Adrenal gland (tissue), 12 donors: Measurements from ENCODE around the gene CDH24. TPM values are rescaled to one million over a fixed set of nuclear protein-coding genes. Genes with fewer than 3 reads are reported as not detected.

Source experiments
- DNase-seq, 7 donors: peaks; one replicate each; pipeline ENCODE4 v3.0.0-alpha.2; 2019 to 2020
- H3K27ac ChIP-seq, 5 donors: fragments of 200-600 bp; sonication (generic) in 4 of 5; 1 replicate in 3 of 5; 2 replicates in 2 of 5; pipeline versions ENCODE4 v1.5.1 to v1.8.0; 2016 to 2020; ENCODE audit warnings: mild to moderate bottlenecking in 1 of 5
- H3K27me3 ChIP-seq: fragments of 200-600 bp; 2 replicates; pipeline ENCODE4 v1.8.0; 2021
- H3K36me3 ChIP-seq, 2 donors: fragments of 200-600 bp; replicated peaks in 1 of 2; 1 replicate in 1 of 2; 2 replicates in 1 of 2; pipeline versions ENCODE4 v1.5.1 to v1.8.0; 2018 to 2022
- H3K4me1 ChIP-seq, 2 donors: fragments of 200-600 bp; replicated peaks in 1 of 2; 1 replicate in 1 of 2; 2 replicates in 1 of 2; pipeline versions ENCODE4 v1.5.1 to v1.8.0; 2018 to 2021
- H3K4me3 ChIP-seq, 4 donors: fragments of 200-600 bp; sonication (generic) in 3 of 4; one replicate each; pipeline ENCODE4 v1.5.1; 2016 to 2018
- H3K9me3 ChIP-seq, 3 donors: fragments of 200-600 bp; sonication (generic) in 1 of 3; replicated peaks in 1 of 3; 1 replicate in 2 of 3; 2 replicates in 1 of 3; pipeline versions ENCODE4 v1.5.1 to v1.8.0; 2016 to 2021
- CTCF ChIP-seq, 6 experiments: fragments of 450-650 bp in 4 of 6; fragments of 200-600 bp in 2 of 6; sonication (generic) in 1 of 6; IDR thresholded peaks; 1 replicate in 5 of 6; 2 replicates in 1 of 6; pipeline versions ENCODE4 v1.5.1 to v1.8.0; 2016 to 2021; ENCODE audit warnings: antibody characterized with exemption in 6 of 6, mild to moderate bottlenecking in 2 of 6, moderate library complexity in 1 of 6
- POLR2A ChIP-seq, 2 donors: fragments of 450-650 bp; IDR thresholded peaks; one replicate each; pipeline ENCODE4 v1.6.1; 2017; ENCODE audit warnings: antibody characterized with exemption in 2 of 2, mild to moderate bottlenecking in 2 of 2, moderate library complexity in 1 of 2
- WGBS, 4 donors: extraction: QIAGEN DNeasy Blood & Tissue Kit in 2 of 4; methylation state at CpG; one replicate each; pipeline versions ENCODE4 v1.1.5 to v1.1.7; 2013 to 2017; 5-methylcytosine and 5-hydroxymethylcytosine counted together
- intact Hi-C, 2 donors: fragments of 100-400 bp; cut with DNase I; formaldehyde crosslinking; loops; one replicate each; pipeline versions ENCODE4 v1.14.1 to v1.15.0; 2022 to 2023
- polyA plus RNA-seq, 3 donors: library from polyadenylated mRNA; stranded (reverse); fragments of 200-250 nt in 2 of 3; fragments of 350-450 nt in 1 of 3; fragmentation: Illumina TruSeq in 1 of 3; extraction: RNeasy Lipid Tissue Mini Kit (QIAGEN cat#74804) in 1 of 3; gene quantifications; one replicate each; pipeline ENCODE4 v1.2.3, GENCODE V29; 2013 to 2014
- total RNA-seq, 9 donors: library from RNA; depleted of rRNA in 4 of 9; stranded (reverse); fragments of >200 nt in 4 of 9; fragments of 120-200 nt in 1 of 9; fragmentation: NEBNext Ultra II Directional in 1 of 9; extraction: Animal tissue kit (Norgen Biotek cat#: 25700) in 1 of 9; gene quantifications; one replicate each; pipeline versions ENCODE4 v1.1.0 to v1.2.4, GENCODE V29; 2013 to 2023
- donor health status: healthy with polysubstance abuse.
- donor health status: Bipolar disorder and iron deficiency.
- donor health status: DM: yes; HTN: yes; CAD: no.
- donor health status: DM: no; HTN: no; CAD: no.
- donor health status: DM: no; HTN: no; CAD: no.
- donor health status: DM: yes; HTN: yes; CAD: no.

The CDH24 gene
- total and polyA plus RNA-seq, 12 donors: 1.5 to 29.3 (median 3.5) TPM

- H3K9me3 ChIP-seq: no peaks in the 10 kb centered on the region
- H3K36me3 ChIP-seq: peaks cover 0 to 37% of the 10 kb centered on the region in 2 donors
- intact Hi-C loops: no loop called here
- peaks cover 12 to 15% of the 10 kb centered on the region in 2 donors for H3K4me1 ChIP-seq
- no peak for DNase-seq
- H3K4me3 ChIP-seq: peak overlapping the region; percentile 17 to 68 (median 40)
- 41 to 58% (median 47%) methylated on average over 13 to 17 of the region's 17 CpGs for WGBS, 4 donors
- no peaks in the 10 kb centered on the region for H3K27me3 ChIP-seq
- no peak for TF ChIP-seq POLR2A (IDR thresholded peaks at IDR 0.05)
- peak overlapping the region; percentile 85 to 96 (median 93) for H3K27ac ChIP-seq
These were observed 23.4 kb downstream of the CDH24 start for GRCh38 chr14:23033801-23034497.

GRCh38 chr14:23033251-23033727, 24.0 kb downstream of the CDH24 start:
- WGBS, 4 donors: 88 to 99% (median 94%) methylated on average over 10 of the region's 10 CpGs
- no peak overlapping the region for H3K27ac ChIP-seq
- no peaks in the 10 kb centered on the region for H3K27me3 ChIP-seq
- H3K36me3 ChIP-seq: peaks cover 0 to 41% of the 10 kb centered on the region in 2 donors
- TF ChIP-seq CTCF (IDR thresholded peaks at IDR 0.05): no peak
- no peak for DNase-seq
- H3K4me1 ChIP-seq: peaks cover 12 to 15% of the 10 kb centered on the region in 2 donors
- intact Hi-C loops: no loop called here
- H3K4me3 ChIP-seq: peak overlapping the region in 1 of 4 donors; percentile 68
- H3K9me3 ChIP-seq: no peaks in the 10 kb centered on the region

- DNase-seq: no peak
- no peaks in the 10 kb centered on the region for H3K9me3 ChIP-seq
- no peak overlapping the region for H3K4me3 ChIP-seq
- TF ChIP-seq POLR2A (IDR thresholded peaks at IDR 0.05) (no peak), CTCF (IDR thresholded peaks at IDR 0.05) (no peak)
- H3K4me1 ChIP-seq: peaks cover 12 to 15% of the 10 kb centered on the region in 2 donors
- H3K36me3 ChIP-seq: peaks cover 0 to 54% of the 10 kb centered on the region in 2 donors
- intact Hi-C loops: no loop called here
- no peaks in the 10 kb centered on the region for H3K27me3 ChIP-seq
- 90 to 98% (median 94%) methylated on average over 4 of the region's 4 CpGs for WGBS, 4 donors
- H3K27ac ChIP-seq: no peak overlapping the region
These were observed 26.4 kb downstream of the CDH24 start for GRCh38 chr14:23030936-23031335.

- Histone ChIP-seq H3K27me3 (no peaks in the 10 kb centered on the region), H3K36me3 (peaks cover 0 to 65% of the 10 kb centered on the region in 2 donors), H3K9me3 (no peaks in the 10 kb centered on the region), H3K4me3 (no peak overlapping the region), H3K27ac (no peak overlapping the region), H3K4me1 (peaks cover 5 to 8% of the 10 kb centered on the region in 2 donors)
- WGBS, 4 donors: 74 to 81% (median 77%) methylated on average over 2 of the region's 2 CpGs
- no peak for DNase-seq
- TF ChIP-seq POLR2A (IDR thresholded peaks at IDR 0.05) (no peak), CTCF (IDR thresholded peaks at IDR 0.05) (no peak)
- intact Hi-C loops: no loop called here
These were observed 28.5 kb downstream of the CDH24 start for GRCh38 chr14:23028799-23029198.
